NCI-H146 (cell line): ENCODE data around the gene CHCHD3.
"Not testable (repeated sequence)": the region's sequence is repeated elsewhere in the genome, so short reads cannot be mapped to it uniquely, and the experiment has no call there.

Experiments used
- DNase-seq: peaks from one replicate; lab custom pipeline; 2025; lab: John Stamatoyannopoulos, UW

Gene CHCHD3

DNA sequence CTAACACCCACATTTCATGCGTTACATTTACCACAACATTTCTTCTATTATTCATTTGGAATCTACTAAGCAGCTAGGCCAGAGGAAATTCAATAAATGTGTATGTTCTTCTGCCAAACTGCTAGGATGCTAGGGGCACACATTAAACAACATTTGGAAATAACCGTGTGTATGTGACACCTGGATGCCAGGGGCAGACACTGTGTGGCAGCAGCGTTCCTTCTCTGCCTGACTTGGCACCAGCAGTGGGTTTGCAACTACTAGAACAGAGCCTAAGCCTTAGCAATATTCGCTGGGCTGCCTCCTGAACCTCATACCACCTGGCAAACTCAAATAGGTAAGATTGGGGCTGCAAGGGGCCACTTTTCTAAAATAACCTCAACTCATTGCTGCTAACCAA lies 182.1 kb downstream of the CHCHD3 start:
- DNase-seq, result no peak

- not testable (repeated sequence) for DNase-seq
These were observed 183.2 kb downstream of the CHCHD3 start for GRCh38 chr7:132898641-132899175.

DNA sequence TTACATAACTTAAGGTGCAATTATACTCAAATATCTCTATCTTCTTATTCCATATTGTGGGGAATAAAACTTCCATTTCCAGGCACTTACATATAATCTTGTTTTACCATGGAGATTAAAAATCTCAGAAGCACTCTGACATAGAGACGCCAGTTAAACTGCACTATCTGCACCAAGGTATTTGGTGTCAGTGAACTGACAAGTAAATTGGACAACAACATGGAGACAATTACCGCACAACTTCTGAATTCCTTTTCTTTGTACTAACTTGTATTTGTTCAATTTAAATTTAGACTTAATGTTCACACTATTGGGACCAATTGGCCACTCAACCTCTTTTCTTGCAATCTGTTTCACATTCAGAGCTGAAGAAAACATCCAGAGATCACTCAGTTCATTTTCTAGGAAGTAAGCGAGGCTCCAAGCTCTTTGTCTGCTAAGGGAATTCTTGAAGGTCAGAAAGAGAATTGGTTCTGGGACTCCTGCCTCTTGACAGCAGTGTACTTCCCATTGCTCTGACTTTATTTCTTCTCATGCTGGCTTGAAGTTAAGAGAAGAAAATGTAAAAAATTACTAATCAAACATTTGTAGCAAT lies 184.7 kb downstream of the CHCHD3 start:
- no peak for DNase-seq

- no peak for DNase-seq
These were observed 186.7 kb downstream of the CHCHD3 start for GRCh38 chr7:132895231-132895630.

DNA sequence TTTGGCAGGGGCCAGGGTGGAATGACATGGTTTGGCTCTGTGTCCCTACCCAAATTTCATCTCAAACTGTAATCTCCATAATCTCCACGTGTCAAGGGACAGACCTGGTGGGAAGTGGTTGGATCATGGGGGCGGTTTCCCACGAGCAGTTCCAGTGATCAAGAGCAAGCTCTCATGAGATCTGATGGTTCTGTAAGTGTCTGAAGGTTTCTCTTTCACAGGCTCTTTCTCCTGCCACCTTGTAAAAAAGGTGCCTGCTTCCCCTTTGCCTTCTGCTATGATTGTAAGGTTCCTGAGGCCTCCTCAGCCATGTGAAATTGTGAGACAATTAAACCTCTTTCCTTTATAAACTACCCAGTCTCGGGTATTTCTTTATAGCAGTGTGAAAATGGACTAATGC lies 188.3 kb downstream of the CHCHD3 start:
- DNase-seq, result no peak

DNA sequence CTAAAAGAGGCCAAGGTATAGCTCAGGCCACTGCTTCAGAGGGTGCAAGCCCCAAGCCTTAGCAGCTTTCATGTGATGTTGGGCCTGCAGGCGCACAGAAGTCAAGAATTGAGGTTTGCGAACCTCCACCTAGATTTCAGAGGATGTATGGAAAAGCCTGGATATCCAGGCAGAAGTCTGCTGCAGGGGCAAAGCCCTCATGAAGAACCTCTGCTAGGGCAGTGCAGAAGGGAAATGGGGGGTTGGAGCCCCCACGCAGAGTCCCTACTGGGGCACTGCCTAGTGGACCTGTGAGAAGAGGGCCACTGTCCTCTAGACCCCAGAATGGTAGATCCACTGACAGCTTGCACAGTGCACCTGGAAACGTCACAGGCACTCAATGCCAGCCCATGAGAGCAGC lies 189.1 kb downstream of the CHCHD3 start:
- not testable (repeated sequence) for DNase-seq

DNA sequence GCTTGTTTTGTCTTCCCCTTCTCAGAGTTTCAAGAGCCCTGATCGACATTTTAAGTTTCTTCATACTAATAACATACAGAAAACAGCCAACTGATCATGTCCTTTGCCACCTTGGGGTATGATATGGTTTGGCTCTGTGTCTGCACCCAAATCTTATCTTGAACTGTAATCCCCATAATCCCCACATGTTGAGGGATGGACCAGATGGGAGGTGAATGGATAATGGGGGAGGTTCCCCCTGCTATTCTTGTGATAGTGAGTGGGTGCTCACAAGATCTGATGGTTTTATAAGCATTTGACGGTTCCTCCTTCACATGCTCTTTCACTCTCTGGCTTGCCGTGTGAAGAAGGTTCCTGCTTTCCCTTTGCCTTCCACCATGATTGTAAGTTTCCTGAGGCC lies 190.3 kb downstream of the CHCHD3 start:
- no peak for DNase-seq

GRCh38 chr7:132882714-132883428 lies 199.0 kb downstream of the CHCHD3 start:
- DNase-seq, result no peak

- DNase-seq, result no peak
These were observed 200.6 kb downstream of the CHCHD3 start for GRCh38 chr7:132881317-132881716.

DNA sequence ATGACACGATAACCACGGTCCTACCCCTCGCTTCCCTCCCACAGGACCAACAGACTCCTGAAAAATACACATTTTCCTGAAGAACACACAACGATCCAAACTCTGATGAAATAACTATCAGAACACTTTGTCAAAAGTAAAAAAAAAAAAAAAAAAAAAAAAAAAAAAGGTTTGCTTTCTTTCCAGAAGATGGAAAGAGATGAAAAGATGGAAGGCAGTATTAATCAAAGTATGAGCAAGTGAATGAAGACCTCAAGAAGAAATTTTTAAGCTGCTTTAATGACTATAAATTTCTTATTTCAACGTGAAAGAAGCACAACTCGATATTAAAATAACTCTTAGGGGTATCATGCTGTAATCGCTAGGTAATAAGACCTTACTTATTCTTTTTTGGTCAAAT lies 202.3 kb downstream of the CHCHD3 start:
- no peak for DNase-seq

- DNase-seq, result no peak
These were observed 203.5 kb downstream of the CHCHD3 start for GRCh38 chr7:132878204-132878919.

DNA sequence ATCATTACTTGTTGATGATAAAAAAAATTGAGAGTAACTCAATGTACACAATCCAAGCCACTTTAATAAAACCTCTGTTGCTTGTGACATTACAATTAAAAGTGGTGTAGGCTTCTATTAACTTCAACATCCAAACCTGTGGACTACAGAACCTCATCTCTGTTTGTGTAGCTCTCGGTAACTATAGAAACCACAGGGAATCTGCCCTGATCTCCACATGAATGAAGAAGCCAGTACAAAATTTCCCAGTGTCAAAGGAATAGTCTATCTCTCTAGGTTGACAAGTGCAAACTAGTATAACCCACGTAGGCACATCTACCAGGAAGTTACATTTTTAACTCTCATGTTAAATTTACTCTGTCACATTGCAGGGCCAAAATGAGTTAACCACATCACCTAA lies 204.3 kb downstream of the CHCHD3 start:
- DNase-seq, result peak; percentile 32

- peak; percentile 24 for DNase-seq
These were observed 205.3 kb downstream of the CHCHD3 start for GRCh38 chr7:132876576-132876975.

DNA sequence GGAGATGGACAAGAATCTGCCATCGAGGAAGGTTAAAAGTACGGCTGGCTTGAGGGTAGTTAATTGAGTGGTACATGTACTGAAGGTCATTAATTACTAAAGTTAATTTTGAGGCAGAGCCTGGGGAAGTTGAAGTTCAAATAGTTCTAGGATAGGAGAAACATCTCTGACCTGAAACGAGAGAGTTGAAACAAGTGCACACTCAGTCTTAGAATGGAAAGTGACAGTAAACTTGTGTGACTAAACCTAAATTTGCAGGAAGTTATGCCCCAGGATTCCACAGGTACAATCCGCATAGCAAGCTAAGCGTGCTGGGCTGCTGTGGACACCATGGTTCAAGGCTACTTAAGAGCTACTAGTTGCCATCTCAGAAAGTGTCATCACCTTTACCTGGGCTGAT lies 209.9 kb downstream of the CHCHD3 start:
- no peak for DNase-seq

DNA sequence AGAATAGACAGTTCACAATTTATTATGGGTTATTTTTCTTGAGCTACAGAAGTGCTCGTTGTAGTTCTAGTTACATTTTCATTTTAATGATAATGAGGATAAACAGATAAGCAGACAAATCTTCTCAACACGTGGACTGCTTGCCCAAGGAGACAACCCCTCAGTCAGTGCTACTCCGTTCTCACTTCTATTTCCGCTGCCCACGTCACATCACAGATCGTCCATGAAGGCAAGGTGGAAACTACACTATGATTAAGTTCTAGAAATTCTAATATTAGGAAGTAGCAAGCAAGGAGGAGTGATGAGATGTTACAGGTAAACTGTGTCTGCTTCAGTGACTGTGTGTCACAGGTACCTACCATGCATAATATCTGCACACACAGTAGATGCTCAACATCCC lies 210.5 kb downstream of the CHCHD3 start:
- no peak for DNase-seq

DNA sequence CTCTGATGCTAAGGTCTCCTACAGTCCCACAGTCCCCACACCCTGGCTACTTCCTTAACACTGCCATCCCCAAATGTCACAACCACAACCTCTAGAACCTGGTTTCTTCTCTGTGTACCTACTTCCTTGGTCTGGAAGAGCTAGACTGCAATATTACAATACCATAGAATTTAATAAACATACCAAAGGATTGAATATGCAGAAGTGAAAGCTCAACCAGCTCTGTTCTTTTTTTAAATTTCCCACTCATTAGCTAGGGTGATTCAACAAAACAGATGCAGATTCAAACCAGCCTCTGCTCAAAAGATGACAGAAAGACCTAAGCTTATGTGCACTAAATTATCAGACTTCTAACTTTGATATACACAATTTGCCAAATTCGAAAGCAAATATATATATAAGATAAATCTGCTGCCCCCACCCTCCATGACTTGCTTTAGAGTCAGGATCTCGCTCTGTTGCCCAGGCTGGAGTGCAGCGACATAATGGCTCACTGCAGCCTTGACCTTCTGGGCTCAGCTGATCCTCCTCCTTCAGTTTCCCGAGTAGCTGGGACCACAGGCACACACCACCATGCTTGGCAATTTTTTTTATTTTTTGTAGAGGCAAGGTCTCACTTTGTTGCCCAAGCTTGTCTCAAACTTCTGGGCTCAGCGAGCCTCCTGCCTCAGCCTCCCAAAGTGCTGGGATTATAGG lies 212.6 kb downstream of the CHCHD3 start:
- no peak for DNase-seq

GRCh38 chr7:132866551-132866950 lies 215.3 kb downstream of the CHCHD3 start:
- no peak for DNase-seq

GRCh38 chr7:132866144-132866531 lies 215.8 kb downstream of the CHCHD3 start:
- no peak for DNase-seq

GRCh38 chr7:132865366-132866143 lies 216.3 kb downstream of the CHCHD3 start:
- no peak for DNase-seq

GRCh38 chr7:132861940-132862554 lies 219.8 kb downstream of the CHCHD3 start:
- DNase-seq, result no peak

GRCh38 chr7:132861424-132861823 lies 220.5 kb downstream of the CHCHD3 start:
- no peak for DNase-seq
